WTC11 (cell line): ENCODE measurements around the gene KCND3. TPM values are rescaled to one million over a fixed set of nuclear protein-coding genes. Genes with fewer than 3 reads are reported as not detected.

Experiments
- ATAC-seq: fragments of 200-7000 bp; cut with Tn5 transposase; 2 replicates; pipeline ENCODE4 v1.10.0; 2021; ENCODE audit warnings: mild to moderate bottlenecking, moderate library complexity
- CTCF ChIA-PET: fragments of 300-600 bp; sonication (Branson Sonifier 250); formaldehyde crosslinking; loops from one replicate; lab custom pipeline; 2021; ENCODE audit warnings: antibody characterized with exemption; lab: Charles Lee
- POLR2A ChIA-PET: fragments of 350-600 bp; sonication (Branson Sonifier 250); formaldehyde crosslinking; loops from one replicate; lab custom pipeline; 2021; ENCODE audit warnings: antibody characterized with exemption; lab: Charles Lee
- DNase-seq: peaks from one replicate; pipeline ENCODE4 v3.0.0; 2021; ENCODE audit warnings: low spot score
- H3K27ac Mint-ChIP-seq: 2 replicates; pipeline ENCODE4 v1.8.0; 2021; ENCODE audit warnings: mixed read lengths
- H3K27me3 Mint-ChIP-seq: 2 replicates; pipeline ENCODE4 v1.8.0; 2021; ENCODE audit warnings: low read depth, mild to moderate bottlenecking, moderate library complexity, mixed read lengths
- H3K36me3 Mint-ChIP-seq: 2 replicates; pipeline ENCODE4 v1.8.0; 2021; ENCODE audit warnings: mixed read lengths
- H3K4me1 Mint-ChIP-seq: 2 replicates; pipeline ENCODE4 v1.8.0; 2022; ENCODE audit warnings: mixed read lengths
- H3K4me3 Mint-ChIP-seq: 2 replicates; pipeline ENCODE4 v1.8.0; 2021; ENCODE audit warnings: mild to moderate bottlenecking, moderate library complexity, mixed read lengths
- H3K9me3 Mint-ChIP-seq: 2 replicates; pipeline ENCODE4 v1.8.0; 2021; ENCODE audit warnings: mixed read lengths
- ARID4B ChIP-seq: sonication (generic); formaldehyde crosslinking; IDR thresholded peaks from 2 replicates; pipeline ENCODE4 v1.8.0; 2023; ENCODE audit warnings: missing genetic modification reagents, mild to moderate bottlenecking, borderline replicate concordance
- CTCF ChIP-seq: fragments of 200-600 bp; IDR thresholded peaks from 2 replicates; pipeline ENCODE4 v1.8.0; 2022; ENCODE audit warnings: antibody characterized with exemption
- ELF4 ChIP-seq: sonication (generic); formaldehyde crosslinking; IDR thresholded peaks from 2 replicates; pipeline ENCODE4 v1.8.1; 2022; ENCODE audit warnings: low read depth, mild to moderate bottlenecking, moderate library complexity, missing genetic modification reagents
- GABPB1 ChIP-seq: sonication (generic); formaldehyde crosslinking; IDR thresholded peaks from 2 replicates; pipeline ENCODE4 v1.8.1; 2023; ENCODE audit warnings: mild to moderate bottlenecking, missing genetic modification reagents
- GRHL2 ChIP-seq: fragments of 250-450 bp; sonication (Bioruptor Pico); IDR thresholded peaks from 2 replicates; pipeline ENCODE4 v1.8.0; 2022; ENCODE audit warnings: mild to moderate bottlenecking, moderate library complexity; ENCODE audit not compliant: insufficient replicate concordance, severe bottlenecking
- JUN ChIP-seq: sonication (generic); formaldehyde crosslinking; IDR thresholded peaks from 2 replicates; pipeline ENCODE4 v1.8.0; 2023; ENCODE audit warnings: mild to moderate bottlenecking, missing genetic modification reagents
- PRRX2 ChIP-seq: fragments of 250-450 bp; sonication (Bioruptor Pico); IDR thresholded peaks from 2 replicates; pipeline ENCODE4 v1.8.0; 2021; ENCODE audit warnings: mild to moderate bottlenecking
- ZNF263 ChIP-seq: sonication (generic); formaldehyde crosslinking; IDR thresholded peaks from 2 replicates; pipeline ENCODE4 v1.8.1; 2022; ENCODE audit warnings: low read depth, mild to moderate bottlenecking, moderate library complexity, missing genetic modification reagents
- ZNF532 ChIP-seq: fragments of 250-450 bp; sonication (Bioruptor Pico); IDR thresholded peaks from 2 replicates; pipeline ENCODE4 v1.9.0; 2021; ENCODE audit warnings: mild to moderate bottlenecking, borderline replicate concordance
- ZNF671 ChIP-seq: fragments of 250-450 bp; sonication (Bioruptor Pico); IDR thresholded peaks from 2 replicates; pipeline ENCODE4 v1.8.0; 2021; ENCODE audit warnings: mild to moderate bottlenecking
- total RNA-seq: library from RNA; stranded (reverse); gene quantifications from 3 replicates; pipeline ENCODE4 v1.2.3, GENCODE V29; 2021

Gene KCND3
- total RNA-seq, 1 experiment from 2014 or later = 0.35 TPM

- POLR2A ChIA-PET = interaction anchor here (0.7 kb wide), 1 partner anchor 564 kb away, joined by 3 read pairs; no protein-coding TSS in a partner anchor
- H3K36me3 Mint-ChIP-seq = peaks cover 40% of the 10 kb centered on the region
- CTCF ChIA-PET = interaction anchor here (0.6 to 2.4 kb wide), 4 partner anchors 9 to 250 kb away, joined by 3 to 8 read pairs (median 4); no protein-coding TSS in a partner anchor
- H3K4me3 Mint-ChIP-seq = peak overlapping the region; percentile 32
- H3K4me1 Mint-ChIP-seq = peaks cover 19% of the 10 kb centered on the region
- peak overlapping the region; percentile 66; the same call in 1 of the 2 replicates for H3K27ac Mint-ChIP-seq
- H3K27me3 Mint-ChIP-seq = no peaks in the 10 kb centered on the region; the same call in 1 of the 2 replicates
- no peak for ATAC-seq
- no peak for TF ChIP-seq ZNF532 (CRISPR knock-in tag)
- no peak for TF ChIP-seq JUN (CRISPR knock-in tag)
- TF ChIP-seq ARID4B = no peak
- TF ChIP-seq, all 79 proteins: peak for 0
- DNase-seq = no peak
- H3K9me3 Mint-ChIP-seq = no peaks in the 10 kb centered on the region
Observed at GRCh38 chr1:111758373-111758772, 231.1 kb downstream of the KCND3 start.

- ATAC-seq (peak; percentile 3), DNase-seq (no peak)
- no peaks in the 10 kb centered on the region for H3K9me3 Mint-ChIP-seq
- H3K4me3 Mint-ChIP-seq = peak overlapping the region; percentile 97
- 0 out of 2 replicates have a peak overlapping the region, but pooled peaks have one; percentile 15 for H3K27ac Mint-ChIP-seq
- H3K4me1 Mint-ChIP-seq = peaks cover 19% of the 10 kb centered on the region
- H3K27me3 Mint-ChIP-seq = peaks cover 7% of the 10 kb centered on the region
- ChIA-PET POLR2A (interaction anchor here (1.9 to 2.1 kb wide), 2 partner anchors 17 to 41 kb away, joined by 4 to 6 read pairs; partner anchors contain the start of gene INKA2), CTCF (interaction anchor here (0.6 to 2.9 kb wide), 8 partner anchors 11 to 274 kb away, joined by 3 to 16 read pairs (median 5); no protein-coding TSS in a partner anchor)
- peaks cover 22% of the 10 kb centered on the region for H3K36me3 Mint-ChIP-seq
- TF ChIP-seq ZNF263 (CRISPR knock-in tag) (no peak), GABPB1 (CRISPR knock-in tag) (no peak), ELF4 (CRISPR knock-in tag) (no peak), GRHL2 (CRISPR knock-in tag) (no peak), ZNF532 (CRISPR knock-in tag) (no peak), ZNF671 (CRISPR knock-in tag) (no peak), CTCF (no peak), PRRX2 (no peak)
Observed at GRCh38 chr1:111756124-111756513, 233.3 kb downstream of the KCND3 start.
